HepG2 (cell line): ENCODE results near the gene MYO18A. TPM values are rescaled to one million over a fixed set of nuclear protein-coding genes. Genes with fewer than 3 reads are reported as not detected.
A peak's percentile ranks its signal among the peaks of the same experiment; 100 is the strongest.

Source experiments
- CCDC6 ChIP-seq: sonication (generic); formaldehyde crosslinking; IDR thresholded peaks from 2 replicates; pipeline ENCODE4 v1.8.1; 2022; ENCODE audit warnings: mild to moderate bottlenecking, missing genetic modification reagents, moderate library complexity
- DR1 ChIP-seq: sonication (generic); formaldehyde crosslinking; IDR thresholded peaks from 2 replicates; pipeline ENCODE4 v1.8.0; 2021; ENCODE audit warnings: mild to moderate bottlenecking, missing genetic modification reagents, inconsistent platforms
- KLF12 ChIP-seq: sonication (generic); formaldehyde crosslinking; IDR thresholded peaks from 2 replicates; pipeline ENCODE4 v1.4.0; 2020; ENCODE audit warnings: missing genetic modification reagents, borderline replicate concordance
- NFKB2 ChIP-seq: sonication (generic); formaldehyde crosslinking; IDR thresholded peaks from 2 replicates; pipeline ENCODE4 v1.4.0; 2020; ENCODE audit warnings: missing genetic modification reagents, borderline replicate concordance
- NR2C2 ChIP-seq: sonication (generic); formaldehyde crosslinking; IDR thresholded peaks from 2 replicates; pipeline ENCODE4 v1.4.0; 2020; ENCODE audit warnings: missing genetic modification reagents, mild to moderate bottlenecking, moderate library complexity, borderline replicate concordance
- SALL2 ChIP-seq: sonication (generic); formaldehyde crosslinking; IDR thresholded peaks from 2 replicates; pipeline ENCODE4 v1.8.1; 2023; ENCODE audit warnings: mild to moderate bottlenecking, missing genetic modification reagents, inconsistent platforms
- TARDBP ChIP-seq: sonication (generic); formaldehyde crosslinking; IDR thresholded peaks from 2 replicates; pipeline ENCODE4 v1.8.0; 2022; ENCODE audit warnings: mild to moderate bottlenecking, missing genetic modification reagents
- ZNF160 ChIP-seq: sonication (generic); formaldehyde crosslinking; IDR thresholded peaks from 2 replicates; pipeline ENCODE4 v1.8.0; 2022; ENCODE audit warnings: mild to moderate bottlenecking, inconsistent platforms, missing genetic modification reagents
- ZNF891 ChIP-seq: sonication (generic); formaldehyde crosslinking; IDR thresholded peaks from 2 replicates; pipeline ENCODE4 v1.5.0; 2020; ENCODE audit warnings: mild to moderate bottlenecking, missing genetic modification reagents
- polyA plus RNA-seq, 8 experiments: library from polyadenylated mRNA; depleted of rRNA in 3 of 8; stranded (reverse) in 7 of 8; unstranded in 1 of 8; fragments of >200 nt; fragmentation: Illumina TruSeq in 4 of 8; extraction: Trizol in 4 of 8; gene quantifications; 2 replicates each; pipeline versions ENCODE4 v1.2.1 to v1.2.3, GENCODE V29; 2011 to 2016; ENCODE audit warnings: low read depth in 4 of 8, missing spikeins in 1 of 8, mixed read lengths in 1 of 8; ENCODE audit not compliant: insufficient read depth in 1 of 8
- total RNA-seq, 5 experiments: library from RNA; depleted of rRNA; stranded (reverse); fragments of >200 nt; fragmentation: Illumina TruSeq; extraction: Trizol; gene quantifications; 2 replicates each; pipeline ENCODE4 v1.2.3, GENCODE V29; 2016; ENCODE audit warnings: low read depth in 1 of 5
- TF ChIP-seq, protein P1 (sequence below): sonication (generic); formaldehyde crosslinking; IDR thresholded peaks from 2 replicates; pipeline ENCODE4 v1.5.1; 2020; ENCODE audit warnings: mild to moderate bottlenecking, missing genetic modification reagents
- TF ChIP-seq, protein P2 (sequence below), 2 experiments: sonication (generic) in 1 of 2; formaldehyde crosslinking in 1 of 2; IDR thresholded peaks; 2 replicates each; pipeline versions ENCODE4 v1.5.1 to v1.6.1; 2011 to 2020; ENCODE audit warnings: borderline replicate concordance in 1 of 2, low read depth in 1 of 2, low read length in 1 of 2, mild to moderate bottlenecking in 1 of 2, missing genetic modification reagents in 1 of 2, moderate library complexity in 1 of 2
- TF ChIP-seq, protein P3 (sequence below): sonication (generic); formaldehyde crosslinking; IDR thresholded peaks from 2 replicates; pipeline ENCODE4 v1.4.0; 2020; ENCODE audit warnings: missing genetic modification reagents
- TF ChIP-seq, protein P4 (sequence below): sonication (generic); formaldehyde crosslinking; IDR thresholded peaks from 2 replicates; pipeline ENCODE4 v1.4.0; 2020; ENCODE audit warnings: missing genetic modification reagents
- TF ChIP-seq, protein P5 (sequence below): sonication (generic); formaldehyde crosslinking; IDR thresholded peaks from 2 replicates; pipeline ENCODE4 v1.8.1; 2023; ENCODE audit warnings: mild to moderate bottlenecking, missing genetic modification reagents
- TF ChIP-seq, protein P6 (sequence below): sonication (generic); formaldehyde crosslinking; IDR thresholded peaks from 2 replicates; pipeline ENCODE4 v1.8.0; 2022; ENCODE audit warnings: missing genetic modification reagents, mild to moderate bottlenecking, borderline replicate concordance

Gene MYO18A
- total and polyA plus RNA-seq, 2 of the 13 experiments (the other 11 are each of a cell fraction or from before 2014, with no cell fraction given) = 16.8 to 24.8 TPM

DNA sequence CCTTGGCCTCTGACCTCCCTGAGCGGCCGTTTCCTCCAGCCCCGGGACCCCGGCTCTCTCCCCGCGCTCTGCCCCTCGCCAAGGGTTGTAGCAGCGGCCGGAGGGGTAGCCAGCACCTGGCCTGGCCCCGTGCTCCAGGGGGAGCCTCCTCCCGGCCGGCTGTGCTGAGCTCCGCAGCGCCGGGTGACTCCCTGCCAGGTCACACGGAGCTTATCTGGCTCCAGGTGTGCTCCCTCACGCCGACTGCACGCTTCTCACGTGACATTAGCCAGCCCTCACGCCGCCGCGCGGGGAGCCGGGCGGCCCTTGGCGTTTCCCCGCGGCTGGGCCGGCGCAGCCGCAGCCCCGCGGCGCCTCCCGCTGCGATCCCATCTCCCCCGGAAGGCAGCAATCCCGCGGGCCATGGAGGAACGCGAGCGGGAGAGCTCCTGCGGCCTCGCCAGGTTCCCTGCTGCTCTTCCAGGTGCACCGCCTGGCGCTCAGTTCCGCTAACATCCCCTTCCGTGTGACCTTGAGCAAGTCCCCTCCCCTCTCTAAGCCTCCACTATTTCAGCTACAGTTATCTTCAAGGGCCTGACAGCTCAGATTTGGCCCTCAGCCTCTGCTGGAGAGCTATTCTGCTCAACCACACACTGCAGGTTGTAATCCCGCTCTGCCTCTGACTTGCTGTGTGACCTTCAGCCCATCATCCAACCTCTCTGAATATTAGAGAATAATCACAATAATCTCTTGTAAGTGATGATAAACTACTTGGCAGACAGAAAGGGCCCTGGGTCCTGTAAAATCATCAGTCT is 3.4 kb downstream of the MYO18A start (continued):
- TF ChIP-seq, protein P1, sequence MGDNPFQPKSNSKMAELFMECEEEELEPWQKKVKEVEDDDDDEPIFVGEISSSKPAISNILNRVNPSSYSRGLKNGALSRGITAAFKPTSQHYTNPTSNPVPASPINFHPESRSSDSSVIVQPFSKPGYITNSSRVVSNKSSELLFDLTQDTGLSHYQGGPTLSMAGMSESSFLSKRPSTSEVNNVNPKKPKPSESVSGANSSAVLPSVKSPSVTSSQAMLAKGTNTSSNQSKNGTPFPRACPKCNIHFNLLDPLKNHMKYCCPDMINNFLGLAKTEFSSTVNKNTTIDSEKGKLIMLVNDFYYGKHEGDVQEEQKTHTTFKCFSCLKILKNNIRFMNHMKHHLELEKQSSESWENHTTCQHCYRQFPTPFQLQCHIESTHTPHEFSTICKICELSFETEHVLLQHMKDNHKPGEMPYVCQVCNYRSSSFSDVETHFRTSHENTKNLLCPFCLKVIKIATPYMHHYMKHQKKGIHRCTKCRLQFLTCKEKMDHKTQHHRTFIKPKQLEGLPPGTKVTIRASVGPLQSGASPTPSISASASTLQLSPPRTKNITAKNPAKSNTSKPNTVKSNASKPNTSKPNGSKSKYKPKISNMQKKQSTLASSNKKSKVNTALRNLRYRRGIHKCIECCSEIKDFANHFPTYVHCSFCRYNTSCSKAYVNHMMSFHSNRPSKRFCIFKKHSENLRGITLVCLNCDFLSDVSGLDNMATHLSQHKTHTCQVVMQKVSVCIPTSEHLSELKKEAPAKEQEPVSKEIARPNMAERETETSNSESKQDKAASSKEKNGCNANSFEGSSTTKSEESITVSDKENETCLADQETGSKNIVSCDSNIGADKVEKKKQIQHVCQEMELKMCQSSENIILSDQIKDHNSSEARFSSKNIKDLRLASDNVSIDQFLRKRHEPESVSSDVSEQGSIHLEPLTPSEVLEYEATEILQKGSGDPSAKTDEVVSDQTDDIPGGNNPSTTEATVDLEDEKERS (CRISPR knock-in tag) = 0 out of 2 replicates have a peak, but pooled peaks have one; percentile 35
- TF ChIP-seq ZNF160 (no peak), ZNF891 (CRISPR knock-in tag) (peak; percentile 53; the same call in 1 of the 2 replicates), NR2C2 (CRISPR knock-in tag) (peak; percentile 75; the same call in 1 of the 2 replicates), CCDC6 (CRISPR knock-in tag) (peak; percentile 60; the same call in 1 of the 2 replicates), TARDBP (CRISPR knock-in tag) (0 out of 2 replicates have a peak, but pooled peaks have one; percentile 39), SALL2 (CRISPR knock-in tag) (peak; percentile 72; the same call in 1 of the 2 replicates), KLF12 (CRISPR knock-in tag) (peak; percentile 26; the same call in 1 of the 2 replicates), DR1 (CRISPR knock-in tag) (peak; percentile 23; the same call in 1 of the 2 replicates), NFKB2 (CRISPR knock-in tag) (peak; percentile 76; the same call in 1 of the 2 replicates)
- TF ChIP-seq, protein P2, sequence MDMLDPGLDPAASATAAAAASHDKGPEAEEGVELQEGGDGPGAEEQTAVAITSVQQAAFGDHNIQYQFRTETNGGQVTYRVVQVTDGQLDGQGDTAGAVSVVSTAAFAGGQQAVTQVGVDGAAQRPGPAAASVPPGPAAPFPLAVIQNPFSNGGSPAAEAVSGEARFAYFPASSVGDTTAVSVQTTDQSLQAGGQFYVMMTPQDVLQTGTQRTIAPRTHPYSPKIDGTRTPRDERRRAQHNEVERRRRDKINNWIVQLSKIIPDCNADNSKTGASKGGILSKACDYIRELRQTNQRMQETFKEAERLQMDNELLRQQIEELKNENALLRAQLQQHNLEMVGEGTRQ (IDR thresholded peaks at IDR 0.05; ENCODE audit: low read depth, low read length) = peak; percentile 56
- TF ChIP-seq, protein P2 (CRISPR knock-in tag; IDR thresholded peaks at IDR 0.05; ENCODE audit: borderline replicate concordance) = no peak
- TF ChIP-seq, protein P3, sequence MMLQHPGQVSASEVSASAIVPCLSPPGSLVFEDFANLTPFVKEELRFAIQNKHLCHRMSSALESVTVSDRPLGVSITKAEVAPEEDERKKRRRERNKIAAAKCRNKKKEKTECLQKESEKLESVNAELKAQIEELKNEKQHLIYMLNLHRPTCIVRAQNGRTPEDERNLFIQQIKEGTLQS (CRISPR knock-in tag) = peak; percentile 12; the same call in 1 of the 2 replicates
- TF ChIP-seq, protein P4, sequence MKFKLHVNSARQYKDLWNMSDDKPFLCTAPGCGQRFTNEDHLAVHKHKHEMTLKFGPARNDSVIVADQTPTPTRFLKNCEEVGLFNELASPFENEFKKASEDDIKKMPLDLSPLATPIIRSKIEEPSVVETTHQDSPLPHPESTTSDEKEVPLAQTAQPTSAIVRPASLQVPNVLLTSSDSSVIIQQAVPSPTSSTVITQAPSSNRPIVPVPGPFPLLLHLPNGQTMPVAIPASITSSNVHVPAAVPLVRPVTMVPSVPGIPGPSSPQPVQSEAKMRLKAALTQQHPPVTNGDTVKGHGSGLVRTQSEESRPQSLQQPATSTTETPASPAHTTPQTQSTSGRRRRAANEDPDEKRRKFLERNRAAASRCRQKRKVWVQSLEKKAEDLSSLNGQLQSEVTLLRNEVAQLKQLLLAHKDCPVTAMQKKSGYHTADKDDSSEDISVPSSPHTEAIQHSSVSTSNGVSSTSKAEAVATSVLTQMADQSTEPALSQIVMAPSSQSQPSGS (CRISPR knock-in tag) = 0 out of 2 replicates have a peak, but pooled peaks have one; percentile 31
- TF ChIP-seq, protein P5, sequence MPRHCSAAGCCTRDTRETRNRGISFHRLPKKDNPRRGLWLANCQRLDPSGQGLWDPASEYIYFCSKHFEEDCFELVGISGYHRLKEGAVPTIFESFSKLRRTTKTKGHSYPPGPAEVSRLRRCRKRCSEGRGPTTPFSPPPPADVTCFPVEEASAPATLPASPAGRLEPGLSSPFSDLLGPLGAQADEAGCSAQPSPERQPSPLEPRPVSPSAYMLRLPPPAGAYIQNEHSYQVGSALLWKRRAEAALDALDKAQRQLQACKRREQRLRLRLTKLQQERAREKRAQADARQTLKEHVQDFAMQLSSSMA = peak; percentile 72; the same call in 1 of the 2 replicates
- TF ChIP-seq, protein P6, sequence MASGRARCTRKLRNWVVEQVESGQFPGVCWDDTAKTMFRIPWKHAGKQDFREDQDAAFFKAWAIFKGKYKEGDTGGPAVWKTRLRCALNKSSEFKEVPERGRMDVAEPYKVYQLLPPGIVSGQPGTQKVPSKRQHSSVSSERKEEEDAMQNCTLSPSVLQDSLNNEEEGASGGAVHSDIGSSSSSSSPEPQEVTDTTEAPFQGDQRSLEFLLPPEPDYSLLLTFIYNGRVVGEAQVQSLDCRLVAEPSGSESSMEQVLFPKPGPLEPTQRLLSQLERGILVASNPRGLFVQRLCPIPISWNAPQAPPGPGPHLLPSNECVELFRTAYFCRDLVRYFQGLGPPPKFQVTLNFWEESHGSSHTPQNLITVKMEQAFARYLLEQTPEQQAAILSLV (CRISPR knock-in tag) = peak; percentile 33; the same call in 1 of the 2 replicates
